MM.1S (cell line): ENCODE results near the gene ASB5.

Experiments used
- DNase-seq: peaks from one replicate; pipeline ENCODE4 v3.0.0-alpha.2; 2015
- H2AFZ ChIP-seq: fragments of 300-600 bp; sonication (generic); 2 replicates; pipeline ENCODE4 v1.6.0; 2016; ENCODE audit warnings: antibody characterized with exemption, low read length
- H3F3A ChIP-seq: fragments of 300-600 bp; sonication (generic); 2 replicates; pipeline ENCODE4 v1.6.1; 2016; ENCODE audit warnings: mild to moderate bottlenecking, antibody characterized with exemption, low read length, moderate library complexity, mixed read lengths; ENCODE audit not compliant: insufficient read depth
- H3K27ac ChIP-seq: fragments of 300-600 bp; sonication (generic); 2 replicates; pipeline ENCODE4 v1.5.1; 2016; ENCODE audit warnings: mild to moderate bottlenecking, low read length
- H3K27me3 ChIP-seq: fragments of 300-600 bp; sonication (generic); replicated peaks from 2 replicates; pipeline ENCODE4 v1.6.0; 2016; ENCODE audit warnings: low read length; ENCODE audit not compliant: insufficient read depth
- H3K36me3 ChIP-seq: fragments of 300-600 bp; sonication (generic); replicated peaks from 2 replicates; pipeline ENCODE4 v1.6.1; 2016; ENCODE audit warnings: mild to moderate bottlenecking, low read length, mixed read lengths; ENCODE audit not compliant: insufficient read depth
- H3K4me1 ChIP-seq: fragments of 300-600 bp; sonication (generic); 2 replicates; pipeline ENCODE4 v1.6.1; 2016; ENCODE audit warnings: low read length, mixed read lengths
- H3K4me2 ChIP-seq: fragments of 300-600 bp; sonication (generic); 2 replicates; pipeline ENCODE4 v1.6.0; 2016; ENCODE audit warnings: low read depth, low read length
- H3K4me3 ChIP-seq: fragments of 300-600 bp; sonication (generic); 2 replicates; pipeline ENCODE4 v1.5.1; 2016; ENCODE audit warnings: low read length, mixed read lengths
- H3K79me2 ChIP-seq: fragments of 300-600 bp; sonication (generic); 2 replicates; pipeline ENCODE4 v1.6.1; 2016; ENCODE audit warnings: mixed run types, low read length, mixed read lengths
- H3K9ac ChIP-seq: fragments of 300-600 bp; sonication (generic); 2 replicates; pipeline ENCODE4 v1.6.1; 2016; ENCODE audit warnings: low read length, mixed read lengths
- H3K9me2 ChIP-seq: fragments of 300-600 bp; sonication (generic); replicated peaks from 2 replicates; pipeline ENCODE4 v1.6.1; 2016; ENCODE audit warnings: mild to moderate bottlenecking, low read length, mixed read lengths; ENCODE audit not compliant: insufficient read depth
- H3K9me3 ChIP-seq: fragments of 300-600 bp; sonication (generic); replicated peaks from 2 replicates; pipeline ENCODE4 v1.6.1; 2016; ENCODE audit warnings: mild to moderate bottlenecking, low read length, mixed read lengths; ENCODE audit not compliant: insufficient read depth
- H4K20me1 ChIP-seq: fragments of 300-600 bp; sonication (generic); 2 replicates; pipeline ENCODE4 v1.6.1; 2016; ENCODE audit warnings: mild to moderate bottlenecking, low read length, moderate library complexity, mixed read lengths; ENCODE audit not compliant: insufficient read depth
- CTCF ChIP-seq: fragments of 300-600 bp; sonication (generic); IDR thresholded peaks from 2 replicates; pipeline ENCODE4 v1.5.1; 2016; ENCODE audit warnings: antibody characterized with exemption, low read length, mixed read lengths
- EZH2 ChIP-seq: fragments of 300-600 bp; sonication (generic); optimal IDR thresholded peaks from 2 replicates; pipeline ENCODE3; 2017; ENCODE audit warnings: low read depth, mild to moderate bottlenecking, antibody characterized with exemption, low read length, mixed read lengths
- EZH2phosphoT487 ChIP-seq: fragments of 300-600 bp; sonication (generic); IDR thresholded peaks from 2 replicates; pipeline ENCODE4 v1.6.1; 2018; ENCODE audit warnings: antibody characterized with exemption, low read length

ASB5 gene

GRCh38 chr4:176309046-176309445 lies 40.0 kb upstream of the ASB5 start:
- Histone ChIP-seq H3K9me3 (no peaks in the 10 kb centered on the region), H3F3A (peaks cover 24% of the 10 kb centered on the region), H3K4me3 (peak overlapping the region; percentile 30; the same call in 1 of the 2 replicates), H3K4me2 (peak overlapping the region; percentile 81), H3K36me3 (no peaks in the 10 kb centered on the region), H3K9me2 (no peaks in the 10 kb centered on the region), H3K27ac (peak overlapping the region; percentile 94), H3K9ac (peak overlapping the region; percentile 52), H4K20me1 (no peaks in the 10 kb centered on the region), H3K4me1 (peaks cover 32% of the 10 kb centered on the region), H3K79me2 (no peaks in the 10 kb centered on the region), H2AFZ (no peak overlapping the region), H3K27me3 (no peaks in the 10 kb centered on the region)
- DNase-seq, result peak; percentile 90
- TF ChIP-seq CTCF (no peak), EZH2 (no peak), EZH2phosphoT487 (no peak)

- Histone ChIP-seq H3K4me2 (peak overlapping the region; percentile 81), H3K9ac (peak overlapping the region; percentile 52)
Measured at GRCh38 chr4:176308441-176308840, 39.4 kb upstream of the ASB5 start.

GRCh38 chr4:176307666-176307930 lies 38.6 kb upstream of the ASB5 start:
- Histone ChIP-seq H4K20me1 (no peaks in the 10 kb centered on the region), H3K27ac (peak overlapping the region; percentile 94; the same call in 1 of the 2 replicates), H3K4me3 (no peak overlapping the region), H3K36me3 (no peaks in the 10 kb centered on the region), H3K9me2 (no peaks in the 10 kb centered on the region), H3K9ac (no peak overlapping the region), H3K79me2 (no peaks in the 10 kb centered on the region), H3K9me3 (no peaks in the 10 kb centered on the region), H3K4me1 (peaks cover 32% of the 10 kb centered on the region), H3K4me2 (peak overlapping the region; percentile 81; the same call in 1 of the 2 replicates), H2AFZ (no peak overlapping the region), H3F3A (peaks cover 24% of the 10 kb centered on the region), H3K27me3 (no peaks in the 10 kb centered on the region)
- DNase-seq, result no peak
- TF ChIP-seq EZH2phosphoT487 (no peak), CTCF (no peak), EZH2 (no peak)

More at GRCh38 chr4:176308441-176308840, 39.4 kb upstream of the ASB5 start:
- Histone ChIP-seq H3K4me3 (peak overlapping the region; percentile 41; the same call in 1 of the 2 replicates), H3F3A (peaks cover 24% of the 10 kb centered on the region), H3K9me2 (no peaks in the 10 kb centered on the region), H2AFZ (0 out of 2 replicates have a peak overlapping the region, but pooled peaks have one; percentile 12), H3K36me3 (no peaks in the 10 kb centered on the region), H3K27ac (peak overlapping the region; percentile 94), H3K79me2 (no peaks in the 10 kb centered on the region), H4K20me1 (no peaks in the 10 kb centered on the region), H3K4me1 (peaks cover 32% of the 10 kb centered on the region), H3K27me3 (no peaks in the 10 kb centered on the region), H3K9me3 (no peaks in the 10 kb centered on the region)
- DNase-seq, result peak; percentile 78
- TF ChIP-seq EZH2phosphoT487, result no peak
- TF ChIP-seq EZH2, result no peak
- TF ChIP-seq CTCF, result no peak
